K562 (cell line): ENCODE data around the gene MDP1. TPM values are rescaled to one million over a fixed set of nuclear protein-coding genes. Genes with fewer than 3 reads are reported as not detected.

Experiments used
- ATAC-seq: fragments of 200-7000 bp; cut with Tn5 transposase; 3 replicates; pipeline ENCODE4 v1.9.1; 2020; ENCODE audit warnings: moderate library complexity
- BruUV-seq: library from RNA; stranded (reverse); fragments of 400-500 nt; replicated peaks from 2 replicates; lab custom pipeline; 2021; lab: Mats Ljungman, UMichigan
- CTCF ChIA-PET: fragments of 300-600 bp; formaldehyde crosslinking; extraction: SDS; loops from one replicate; lab custom pipeline; 2021; ENCODE audit warnings: low intra/inter-chr PET ratio; lab: Yijun Ruan, JAX
- POLR2A ChIA-PET: fragments of 300-600, 350-650 bp; sonication (Branson Sonifier 250); formaldehyde crosslinking; extraction: SDS; loops from one replicate; lab custom pipeline; 2021; ENCODE audit warnings: antibody characterized with exemption, inconsistent platforms; lab: Yijun Ruan, JAX
- DNase-seq, 4 experiments: peaks; one replicate each; pipeline versions ENCODE4 v3.0.0 to v3.0.0-alpha.2; 2011 to 2018; ENCODE audit warnings: low spot score in 3 of 4, mixed read lengths in 3 of 4; ENCODE audit errors: extremely low read depth in 1 of 4
- FAIRE-seq: peaks from 2 replicates; lab custom pipeline; 2011; peaks lifted over from hg19 to GRCh38; lab: Jason Lieb, UNC
- H2AFZ ChIP-seq: 2 replicates; pipeline ENCODE4 v1.6.0; 2011; ENCODE audit warnings: low read depth, low read length, control low read depth, inconsistent platforms
- H3K27ac ChIP-seq: fragments of 200-600 bp; 3 replicates; pipeline ENCODE4 v1.8.0; 2011; ENCODE audit warnings: low read depth, mild to moderate bottlenecking, control low read depth, inconsistent platforms, low read length, moderate library complexity, mixed read lengths; ENCODE audit errors: extremely low read depth
- H3K27me3 ChIP-seq, 2 experiments: fragments of 300-600 bp in 1 of 2; 2 replicates in 1 of 2; 3 replicates in 1 of 2; pipeline versions ENCODE4 v1.6.0 to v1.8.0; 2011; ENCODE audit warnings: inconsistent platforms in 2 of 2, low read length in 2 of 2, mild to moderate bottlenecking in 1 of 2, mixed read lengths in 1 of 2, moderate library complexity in 1 of 2; ENCODE audit not compliant: control insufficient read depth in 2 of 2, insufficient read depth in 2 of 2
- H3K36me3 ChIP-seq: fragments of 300-600 bp; 3 replicates; pipeline ENCODE4 v1.8.0; 2011; ENCODE audit warnings: mild to moderate bottlenecking, low read length, inconsistent platforms; ENCODE audit not compliant: control insufficient read depth, insufficient read depth
- H3K4me1 ChIP-seq, 2 experiments: fragments of 200-600 bp in 1 of 2; replicated peaks in 1 of 2; 2 replicates in 1 of 2; 3 replicates in 1 of 2; pipeline versions ENCODE4 v1.5.1 to v1.8.0; 2011; ENCODE audit warnings: inconsistent platforms in 2 of 2, low read length in 2 of 2, mild to moderate bottlenecking in 1 of 2, mixed read lengths in 1 of 2, moderate library complexity in 1 of 2; ENCODE audit not compliant: control insufficient read depth in 2 of 2, insufficient read depth in 2 of 2
- H3K4me2 ChIP-seq: 2 replicates; pipeline ENCODE4 v1.6.1; 2011; ENCODE audit warnings: low read length, control low read depth, inconsistent platforms, mixed read lengths; ENCODE audit not compliant: insufficient read depth
- H3K4me3 ChIP-seq: fragments of 200-600 bp; sonication (generic), shearing (Covaris generic); 2 replicates; pipeline ENCODE4 v1.5.1; 2016; ENCODE audit warnings: control low read depth, inconsistent platforms
- H3K79me2 ChIP-seq: fragments of 200-600 bp; 3 replicates; pipeline ENCODE4 v1.8.0; 2011; ENCODE audit warnings: low read length, inconsistent platforms; ENCODE audit not compliant: control insufficient read depth, insufficient read depth
- H3K9ac ChIP-seq, 2 experiments: 2 replicates each; pipeline versions ENCODE4 v1.6.0 to v1.6.1; 2011; ENCODE audit warnings: low read depth in 2 of 2, low read length in 2 of 2, control low read depth in 1 of 2, inconsistent platforms in 1 of 2, mild to moderate bottlenecking in 1 of 2, mixed read lengths in 1 of 2; ENCODE audit not compliant: insufficient read depth in 1 of 2
- H3K9me1 ChIP-seq: one replicate; pipeline ENCODE4 v1.6.0; 2011; ENCODE audit warnings: inconsistent platforms, mild to moderate bottlenecking, low read length, moderate library complexity; ENCODE audit not compliant: control insufficient read depth, insufficient read depth
- H3K9me3 ChIP-seq: replicated peaks from 2 replicates; pipeline ENCODE4 v1.5.1; 2011; ENCODE audit warnings: low read depth, low read length, inconsistent platforms; ENCODE audit not compliant: control insufficient read depth, insufficient read depth
- H4K20me1 ChIP-seq: replicated peaks from 2 replicates; pipeline ENCODE4 v1.6.1; 2011; ENCODE audit warnings: low read length, inconsistent platforms, mixed read lengths; ENCODE audit not compliant: control insufficient read depth, insufficient read depth
- DACH1 ChIP-seq: fragments of 450-650 bp; IDR thresholded peaks from 2 replicates; pipeline ENCODE4 v1.6.1; 2018; ENCODE audit not compliant: partially characterized antibody
- ERF ChIP-seq: fragments of 450-650 bp; formaldehyde crosslinking; IDR thresholded peaks from 2 replicates; pipeline ENCODE4 v1.4.0; 2020; ENCODE audit warnings: mild to moderate bottlenecking, mixed read lengths
- FOSL1 ChIP-seq: fragments of 200-800 bp; sonication (Bioruptor generic); conservative IDR thresholded peaks from 2 replicates; pipeline ENCODE4 v1.6.1; 2016; ENCODE audit warnings: missing genetic modification characterization, missing compliant biosample characterization
- MAFF ChIP-seq: IDR thresholded peaks from 2 replicates; pipeline ENCODE4 v1.6.1; 2012; ENCODE audit warnings: low read length, improper control_type of control experiment
- MAFG ChIP-seq: fragments of 450-650 bp; conservative IDR thresholded peaks from 2 replicates; pipeline ENCODE4 v1.6.1; 2016; ENCODE audit warnings: missing genetic modification characterization, missing compliant biosample characterization
- MAFK ChIP-seq: IDR thresholded peaks from 2 replicates; pipeline ENCODE4 v1.6.1; 2011; ENCODE audit warnings: low read length, improper control_type of control experiment
- MYC ChIP-seq, 2 experiments: fragments of 250-450 bp in 1 of 2; sonication (Bioruptor Pico) in 1 of 2; IDR thresholded peaks; 2 replicates each; pipeline versions ENCODE4 v1.5.1 to v1.6.1; 2012 to 2021; ENCODE audit warnings: low read depth in 2 of 2, borderline replicate concordance in 1 of 2, improper control_type of control experiment in 1 of 2, low read length in 1 of 2, mild to moderate bottlenecking in 1 of 2, moderate library complexity in 1 of 2
- NCOA6 ChIP-seq: fragments of 450-650 bp; IDR thresholded peaks from 2 replicates; pipeline ENCODE4 v1.6.1; 2017; ENCODE audit warnings: mild to moderate bottlenecking
- NFE2L1 ChIP-seq: fragments of 450-650 bp; IDR thresholded peaks from 2 replicates; pipeline ENCODE4 v1.6.1; 2016; ENCODE audit warnings: missing genetic modification characterization, low read depth, mild to moderate bottlenecking, missing compliant biosample characterization, moderate library complexity, borderline replicate concordance
- NFIC ChIP-seq: fragments of 450-650 bp; IDR thresholded peaks from 2 replicates; pipeline ENCODE4 v1.6.1; 2017; ENCODE audit warnings: mild to moderate bottlenecking, inconsistent platforms
- NR0B1 ChIP-seq: fragments of 450-650 bp; IDR thresholded peaks from one replicate; pipeline ENCODE4 v1.6.1; 2018; ENCODE audit warnings: mild to moderate bottlenecking, moderate library complexity; ENCODE audit not compliant: partially characterized antibody
- SNRNP70 ChIP-seq: fragments of 200-400 bp; formaldehyde crosslinking; optimal IDR thresholded peaks from 2 replicates; pipeline ENCODE3; 2017; ENCODE audit warnings: low read depth, low read length
- TFAM ChIP-seq: fragments of 250-450 bp; sonication (Bioruptor Pico); conservative IDR thresholded peaks from 2 replicates; pipeline ENCODE4 v1.5.0; 2021; ENCODE audit warnings: mild to moderate bottlenecking, moderate library complexity
- ZC3H11A ChIP-seq: IDR thresholded peaks from 2 replicates; pipeline ENCODE4 v1.6.1; 2012; ENCODE audit warnings: low read depth, low read length, improper control_type of control experiment
- ZC3H8 ChIP-seq: fragments of 450-650 bp; IDR thresholded peaks from 2 replicates; pipeline ENCODE4 v1.6.1; 2017
- ZFP30 ChIP-seq: fragments of 250-450 bp; sonication (Bioruptor Pico); IDR thresholded peaks from 2 replicates; pipeline ENCODE4 v1.8.0; 2022; ENCODE audit warnings: moderate library complexity, mild to moderate bottlenecking, inconsistent platforms, borderline replicate concordance
- ZNF263 ChIP-seq: sonication (generic); formaldehyde crosslinking; IDR thresholded peaks from 2 replicates; pipeline ENCODE4 v1.8.0; 2022; ENCODE audit warnings: mild to moderate bottlenecking, missing genetic modification reagents, borderline replicate concordance
- ZNF316 ChIP-seq: fragments of 450-650 bp; IDR thresholded peaks from 2 replicates; pipeline ENCODE4 v1.6.1; 2016
- WGBS: fragments of 100-300 bp; shearing (Covaris generic); methylation state at CpG from one replicate; pipeline ENCODE4 v1.1.6; 2016; ENCODE audit warnings: low coverage, mixed read lengths; ENCODE audit not compliant: insufficient coverage; ENCODE audit errors: missing lambda C conversion rate; 5-methylcytosine and 5-hydroxymethylcytosine counted together
- in situ Hi-C: fragments of 300-500 bp; cut with MboI; formaldehyde crosslinking; loops from 4 replicates; pipeline ENCODE4 v1.15.0; 2018; ENCODE audit warnings: inconsistent platforms, mixed read lengths
- intact Hi-C: fragments of 100-400 bp; cut with micrococcal nuclease; formaldehyde crosslinking; loops from 2 replicates; pipeline ENCODE4 v1.14.2; 2022
- polyA plus RNA-seq, 8 experiments: library from polyadenylated mRNA; depleted of rRNA in 4 of 8; stranded (reverse) in 5 of 8; unstranded in 3 of 8; fragments of >200 nt; fragmentation: Nextera tagmentation in 2 of 8; fragmentation: Illumina TruSeq in 1 of 8; extraction: Ambion mirVana in 2 of 8; extraction: Trizol in 1 of 8; gene quantifications; 2 replicates each; pipeline versions ENCODE4 v1.2.1 to v1.2.3, GENCODE V29; 2011 to 2014; ENCODE audit warnings: inconsistent platforms in 1 of 8, missing spikeins in 1 of 8
- total RNA-seq, 7 experiments: library from RNA; depleted of rRNA in 6 of 7; stranded (reverse); fragments of >200 nt in 6 of 7; fragmentation: Illumina TruSeq in 2 of 7; extraction: Trizol in 2 of 7; gene quantifications; 2 replicates each; pipeline versions ENCODE4 v1.2.1 to v1.2.3, GENCODE V29; 2011 to 2021; ENCODE audit warnings: low replicate concordance in 1 of 7

The MDP1 gene
- total and polyA plus RNA-seq, 9 of the 15 experiments (the other 6 are each of a cell fraction or from before 2014, with no cell fraction given): 2.7 to 29.6 (median 11.0) TPM

GRCh38 chr14:24228902-24229301 lies 13.0 kb upstream of the MDP1 start:
- H3K9me1 ChIP-seq: no peaks in the 10 kb centered on the region
- H3K79me2 ChIP-seq: peaks cover 60% of the 10 kb centered on the region
- no TSS peak for BruUV-seq
- no peak overlapping the region for H3K4me3 ChIP-seq
- no peaks in the 10 kb centered on the region for H4K20me1 ChIP-seq
- POLR2A ChIA-PET: no interaction called here
- H3K9me3 ChIP-seq: no peaks in the 10 kb centered on the region
- no peak overlapping the region for H3K9ac ChIP-seq
- DNase-seq (no peak), ATAC-seq (no peak)
- no peak overlapping the region for H3K4me2 ChIP-seq
- in situ Hi-C loops: no loop called here
- no peak overlapping the region for H3K27ac ChIP-seq
- TF ChIP-seq ZC3H11A: no peak
- no peak for TF ChIP-seq NCOA6
- TF ChIP-seq ZNF263 (CRISPR knock-in tag): no peak
- TF ChIP-seq, all 486 proteins: peak for 0
- intact Hi-C loops: no loop called here
- 0% methylated on average over 1 of the region's 1 CpG for WGBS
- Histone ChIP-seq H3K27me3 (no peaks in the 10 kb centered on the region), H2AFZ (no peak overlapping the region), H3K36me3 (peaks cover 12% of the 10 kb centered on the region; the same call in 1 of the 3 replicates), H3K4me1 (peaks cover 6% of the 10 kb centered on the region in 2 experiments; a peak in 4 of 5 replicates)
- CTCF ChIA-PET: no interaction called here
- no peak for FAIRE-seq

DNA sequence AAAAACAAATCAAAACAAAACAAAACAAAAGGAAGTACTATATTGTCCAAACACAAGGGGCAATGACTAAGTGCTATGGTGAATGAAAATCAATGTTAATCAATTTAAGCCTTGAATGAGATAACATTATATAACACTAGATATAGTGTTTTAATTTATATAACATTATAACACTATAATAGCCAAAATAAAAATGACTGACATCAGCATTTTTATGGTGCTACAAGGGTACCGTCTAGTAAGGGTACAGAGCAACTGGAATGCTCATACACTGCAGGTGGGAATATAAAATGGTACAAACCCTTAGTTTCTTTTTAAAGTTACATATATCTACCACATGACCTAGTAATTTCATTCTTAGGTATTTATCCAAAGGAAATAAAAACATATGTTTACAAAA lies 10.6 kb upstream of the MDP1 start:
- 91% methylated on average over 1 of the region's 1 CpG for WGBS
- intact Hi-C loops (no loop called here), in situ Hi-C loops (no loop called here)
- no peaks in the 10 kb centered on the region for H3K9me3 ChIP-seq
- peaks cover 52% of the 10 kb centered on the region for H3K79me2 ChIP-seq
- DNase-seq (no peak), FAIRE-seq (no peak), ATAC-seq (no peak)
- POLR2A ChIA-PET: interaction anchor here (0.5 kb wide), 1 partner anchor 39 kb away, joined by 3 read pairs; no protein-coding TSS in a partner anchor
- no peak overlapping the region for H3K4me3 ChIP-seq
- CTCF ChIA-PET: no interaction called here
- H2AFZ ChIP-seq: no peak overlapping the region
- no peak overlapping the region for H3K27ac ChIP-seq
- no peaks in the 10 kb centered on the region for H3K27me3 ChIP-seq
- peaks cover 0 to 6% of the 10 kb centered on the region in 2 experiments; a peak in 2 of 5 replicates for H3K4me1 ChIP-seq
- no peak overlapping the region for H3K9ac ChIP-seq
- peaks cover 12% of the 10 kb centered on the region; the same call in 1 of the 3 replicates for H3K36me3 ChIP-seq
- H3K9me1 ChIP-seq: no peaks in the 10 kb centered on the region
- H3K4me2 ChIP-seq: no peak overlapping the region
- no peaks in the 10 kb centered on the region for H4K20me1 ChIP-seq
- BruUV-seq: no TSS peak
- TF ChIP-seq MAFF: peak; percentile 82
- TF ChIP-seq NFIC: no peak
- TF ChIP-seq MYC (IDR thresholded peaks at IDR 0.05; ENCODE audit: low read depth, low read length): no peak
- no peak for TF ChIP-seq MYC (CRISPR knock-in tag; IDR thresholded peaks at IDR 0.05; ENCODE audit: borderline replicate concordance, low read depth)
- TF ChIP-seq MAFG (tag): peak; percentile 48; the same call in 1 of the 2 replicates
- TF ChIP-seq SNRNP70: no peak
- TF ChIP-seq DACH1: no peak
- TF ChIP-seq MAFK: peak; percentile 71
- no peak for TF ChIP-seq TFAM (CRISPR knock-in tag)
- no peak for TF ChIP-seq NR0B1
- TF ChIP-seq NFE2L1: no peak
- TF ChIP-seq ZFP30: no peak
- TF ChIP-seq ZC3H8: no peak
- no peak for TF ChIP-seq ERF
- TF ChIP-seq ZNF316: peak; percentile 83
- no peak for TF ChIP-seq FOSL1 (tag)
